Fibroblast of mammary gland (primary cell): ENCODE results near the gene ZNF107.

ENCODE experiments used
- DNase-seq: peaks from one replicate; pipeline ENCODE4 v3.0.0-alpha.2; 2010; ENCODE audit warnings: low read depth
- H3K4me3 ChIP-seq: 2 replicates; pipeline ENCODE4 v1.5.1; 2011; ENCODE audit warnings: low read depth, mild to moderate bottlenecking, low read length, moderate library complexity; ENCODE audit not compliant: control insufficient read depth
- TF ChIP-seq, protein P1 (sequence below): conservative IDR thresholded peaks from 2 replicates; pipeline ENCODE4 v1.5.1; 2011; ENCODE audit warnings: low read depth, low read length, inconsistent platforms; ENCODE audit not compliant: control insufficient read depth, insufficient read depth

Gene ZNF107

DNA sequence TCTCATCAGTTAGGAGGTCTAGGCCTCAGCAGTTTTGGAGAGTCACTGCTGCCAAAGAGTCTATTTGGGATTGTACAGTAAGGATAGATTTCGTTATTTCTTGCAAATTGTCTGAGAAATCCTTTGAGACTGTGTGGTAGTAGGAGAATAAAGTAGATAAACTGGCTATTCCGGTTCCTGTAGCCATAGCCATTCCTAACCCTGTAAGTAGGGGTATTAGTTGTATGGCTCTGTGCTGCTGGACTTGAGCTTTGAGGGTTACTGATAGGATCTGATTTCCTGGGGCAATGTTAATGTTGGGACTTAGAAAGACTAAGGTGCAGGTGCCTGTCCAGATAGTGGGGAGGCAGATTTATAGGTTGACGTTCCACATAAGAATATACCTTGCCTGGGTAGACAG is 92.2 kb downstream of the ZNF107 start:
- no peak for DNase-seq
- TF ChIP-seq, protein P1, sequence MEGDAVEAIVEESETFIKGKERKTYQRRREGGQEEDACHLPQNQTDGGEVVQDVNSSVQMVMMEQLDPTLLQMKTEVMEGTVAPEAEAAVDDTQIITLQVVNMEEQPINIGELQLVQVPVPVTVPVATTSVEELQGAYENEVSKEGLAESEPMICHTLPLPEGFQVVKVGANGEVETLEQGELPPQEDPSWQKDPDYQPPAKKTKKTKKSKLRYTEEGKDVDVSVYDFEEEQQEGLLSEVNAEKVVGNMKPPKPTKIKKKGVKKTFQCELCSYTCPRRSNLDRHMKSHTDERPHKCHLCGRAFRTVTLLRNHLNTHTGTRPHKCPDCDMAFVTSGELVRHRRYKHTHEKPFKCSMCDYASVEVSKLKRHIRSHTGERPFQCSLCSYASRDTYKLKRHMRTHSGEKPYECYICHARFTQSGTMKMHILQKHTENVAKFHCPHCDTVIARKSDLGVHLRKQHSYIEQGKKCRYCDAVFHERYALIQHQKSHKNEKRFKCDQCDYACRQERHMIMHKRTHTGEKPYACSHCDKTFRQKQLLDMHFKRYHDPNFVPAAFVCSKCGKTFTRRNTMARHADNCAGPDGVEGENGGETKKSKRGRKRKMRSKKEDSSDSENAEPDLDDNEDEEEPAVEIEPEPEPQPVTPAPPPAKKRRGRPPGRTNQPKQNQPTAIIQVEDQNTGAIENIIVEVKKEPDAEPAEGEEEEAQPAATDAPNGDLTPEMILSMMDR = no peak
- H3K4me3 ChIP-seq = no peak overlapping the region
